ENCODE results near the gene MELTF.

The MELTF gene

GRCh38 chr3:196963631-196963953 is 66.0 kb downstream of the MELTF start:
- H3K4me3 ChIP-seq (ENCODE audit: control insufficient read depth, low read depth, low read length) = no peak overlapping the region
- no peak for DNase-seq (ENCODE audit: low read depth)

GRCh38 chr3:196962930-196963630 is 66.5 kb downstream of the MELTF start:
- TF ChIP-seq CTCF (conservative IDR thresholded peaks at IDR 0.05; ENCODE audit: control insufficient read depth, insufficient read depth, low read depth, low read length) = no peak
- no peak for DNase-seq (ENCODE audit: low read depth)

More at GRCh38 chr3:196963631-196963953, 66.0 kb downstream of the MELTF start:
- no peak for TF ChIP-seq CTCF (conservative IDR thresholded peaks at IDR 0.05; ENCODE audit: control insufficient read depth, insufficient read depth, low read depth, low read length)

GRCh38 chr3:196962108-196962929 is 67.3 kb downstream of the MELTF start:
- no peak for DNase-seq (ENCODE audit: low read depth)
- TF ChIP-seq CTCF (conservative IDR thresholded peaks at IDR 0.05; ENCODE audit: control insufficient read depth, insufficient read depth, low read depth, low read length) = no peak
- H3K4me3 ChIP-seq (ENCODE audit: control insufficient read depth, low read depth, low read length) = no peak overlapping the region

More at GRCh38 chr3:196962930-196963630, 66.5 kb downstream of the MELTF start:
- no peak overlapping the region for H3K4me3 ChIP-seq (ENCODE audit: control insufficient read depth, low read depth, low read length)

- TF ChIP-seq CTCF (conservative IDR thresholded peaks at IDR 0.05; ENCODE audit: control insufficient read depth, insufficient read depth, low read depth, low read length) = no peak
- DNase-seq (ENCODE audit: low read depth) = no peak
- H3K4me3 ChIP-seq (ENCODE audit: control insufficient read depth, low read depth, low read length) = no peak overlapping the region
Measured at GRCh38 chr3:196954832-196955231, 74.8 kb downstream of the MELTF start.

All from fibroblast of mammary gland (primary cell).